B cell (primary cell): ENCODE data around the gene LRRC4C.

Experiments used
- EZH2 ChIP-seq: IDR thresholded peaks from 2 replicates; pipeline ENCODE4 v1.6.1; 2012; ENCODE audit warnings: borderline replicate concordance, low read depth, mild to moderate bottlenecking, moderate library complexity, low read length; ENCODE audit not compliant: insufficient read depth, poor library complexity, severe bottlenecking
- TF ChIP-seq, protein P1 (sequence below): fragments of 200-600 bp; IDR thresholded peaks from one replicate; pipeline ENCODE4 v1.8.0; 2022; ENCODE audit warnings: antibody characterized with exemption, mild to moderate bottlenecking

DNA sequence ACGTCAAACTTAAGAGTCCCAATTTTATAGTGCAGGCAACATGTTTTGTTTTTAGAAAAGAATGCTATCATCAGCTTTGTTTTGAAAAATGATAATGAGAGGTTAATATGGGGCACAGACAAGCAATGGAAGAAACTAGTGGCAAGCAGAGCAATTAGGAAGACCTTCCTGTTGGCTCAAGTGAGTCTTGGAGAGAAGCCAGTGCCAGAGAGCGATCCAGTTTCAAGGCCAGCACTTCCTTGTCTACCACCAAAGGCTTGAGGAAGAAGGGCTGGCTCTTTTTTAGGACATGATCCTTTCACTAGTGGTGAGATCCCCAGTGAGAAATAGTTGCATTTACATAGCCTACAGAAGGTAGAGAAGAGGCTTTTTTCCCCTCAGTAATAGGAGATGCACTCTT lies 1340.7 kb downstream of the LRRC4C start:
- TF ChIP-seq, protein P1, sequence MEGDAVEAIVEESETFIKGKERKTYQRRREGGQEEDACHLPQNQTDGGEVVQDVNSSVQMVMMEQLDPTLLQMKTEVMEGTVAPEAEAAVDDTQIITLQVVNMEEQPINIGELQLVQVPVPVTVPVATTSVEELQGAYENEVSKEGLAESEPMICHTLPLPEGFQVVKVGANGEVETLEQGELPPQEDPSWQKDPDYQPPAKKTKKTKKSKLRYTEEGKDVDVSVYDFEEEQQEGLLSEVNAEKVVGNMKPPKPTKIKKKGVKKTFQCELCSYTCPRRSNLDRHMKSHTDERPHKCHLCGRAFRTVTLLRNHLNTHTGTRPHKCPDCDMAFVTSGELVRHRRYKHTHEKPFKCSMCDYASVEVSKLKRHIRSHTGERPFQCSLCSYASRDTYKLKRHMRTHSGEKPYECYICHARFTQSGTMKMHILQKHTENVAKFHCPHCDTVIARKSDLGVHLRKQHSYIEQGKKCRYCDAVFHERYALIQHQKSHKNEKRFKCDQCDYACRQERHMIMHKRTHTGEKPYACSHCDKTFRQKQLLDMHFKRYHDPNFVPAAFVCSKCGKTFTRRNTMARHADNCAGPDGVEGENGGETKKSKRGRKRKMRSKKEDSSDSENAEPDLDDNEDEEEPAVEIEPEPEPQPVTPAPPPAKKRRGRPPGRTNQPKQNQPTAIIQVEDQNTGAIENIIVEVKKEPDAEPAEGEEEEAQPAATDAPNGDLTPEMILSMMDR: no peak
- TF ChIP-seq EZH2: no peak
